HEK293 (cell line): ENCODE data around the gene RHOF.

Experiments
- GFI1B ChIP-seq: fragments of 450-650 bp; formaldehyde crosslinking; IDR thresholded peaks from 2 replicates; pipeline ENCODE4 v1.5.1; 2016; ENCODE audit warnings: missing biosample characterization, missing genetic modification characterization
- HOXD13 ChIP-seq: sonication (generic); formaldehyde crosslinking; IDR thresholded peaks from 2 replicates; pipeline ENCODE4 v1.8.0; 2022; ENCODE audit warnings: missing genetic modification reagents, borderline replicate concordance
- KLF1 ChIP-seq: fragments of 450-650 bp; formaldehyde crosslinking; IDR thresholded peaks from 2 replicates; pipeline ENCODE4 v1.5.1; 2016; ENCODE audit warnings: missing biosample characterization, missing genetic modification characterization
- KLF16 ChIP-seq: fragments of 450-650 bp; formaldehyde crosslinking; IDR thresholded peaks from 2 replicates; pipeline ENCODE4 v1.5.1; 2017; ENCODE audit warnings: missing biosample characterization, missing genetic modification characterization
- MEIS1 ChIP-seq: sonication (generic); formaldehyde crosslinking; IDR thresholded peaks from 2 replicates; pipeline ENCODE4 v1.8.1; 2022; ENCODE audit warnings: missing genetic modification reagents, mild to moderate bottlenecking, borderline replicate concordance
- MZF1 ChIP-seq: fragments of 450-650 bp; formaldehyde crosslinking; IDR thresholded peaks from 2 replicates; pipeline ENCODE4 v1.5.1; 2017; ENCODE audit warnings: missing biosample characterization, missing genetic modification characterization, borderline replicate concordance
- PRDM1 ChIP-seq: fragments of 450-650 bp; formaldehyde crosslinking; IDR thresholded peaks from 2 replicates; pipeline ENCODE4; 2016; ENCODE audit warnings: missing biosample characterization, missing genetic modification characterization
- ZBTB20 ChIP-seq: fragments of 450-650 bp; formaldehyde crosslinking; IDR thresholded peaks from 2 replicates; pipeline ENCODE4 v1.5.1; 2016; ENCODE audit warnings: missing biosample characterization, missing genetic modification characterization
- ZBTB7A ChIP-seq: fragments of 450-650 bp; formaldehyde crosslinking; IDR thresholded peaks from 2 replicates; pipeline ENCODE4 v1.5.1; 2016; ENCODE audit warnings: low read depth, missing biosample characterization, missing genetic modification characterization
- ZFP37 ChIP-seq: fragments of 450-650 bp; formaldehyde crosslinking; IDR thresholded peaks from 2 replicates; pipeline ENCODE4 v1.5.1; 2016; ENCODE audit warnings: missing biosample characterization, missing genetic modification characterization
- ZNF121 ChIP-seq: fragments of 450-650 bp; formaldehyde crosslinking; IDR thresholded peaks from 2 replicates; pipeline ENCODE4 v1.5.1; 2016; ENCODE audit warnings: missing biosample characterization, missing genetic modification characterization
- ZNF146 ChIP-seq: fragments of 450-650 bp; formaldehyde crosslinking; IDR thresholded peaks from 2 replicates; pipeline ENCODE4 v1.5.1; 2016; ENCODE audit warnings: missing biosample characterization, missing genetic modification characterization
- ZNF155 ChIP-seq: fragments of 450-650 bp; formaldehyde crosslinking; IDR thresholded peaks from 2 replicates; pipeline ENCODE4 v1.5.1; 2016; ENCODE audit warnings: missing biosample characterization, missing genetic modification characterization
- ZNF404 ChIP-seq: fragments of 450-650 bp; formaldehyde crosslinking; IDR thresholded peaks from 2 replicates; pipeline ENCODE4 v1.5.1; 2017; ENCODE audit warnings: missing biosample characterization, missing genetic modification characterization
- ZNF416 ChIP-seq: fragments of 450-650 bp; formaldehyde crosslinking; IDR thresholded peaks from 2 replicates; pipeline ENCODE4 v1.5.1; 2016; ENCODE audit warnings: missing biosample characterization, missing genetic modification characterization
- ZNF514 ChIP-seq: fragments of 450-650 bp; formaldehyde crosslinking; IDR thresholded peaks from 2 replicates; pipeline ENCODE4 v1.5.1; 2016; ENCODE audit warnings: missing biosample characterization, missing genetic modification characterization
- ZNF529 ChIP-seq: fragments of 450-650 bp; formaldehyde crosslinking; IDR thresholded peaks from 2 replicates; pipeline ENCODE4 v1.5.1; 2017; ENCODE audit warnings: missing genetic modification characterization, missing biosample characterization; ENCODE audit not compliant: insufficient replicate concordance
- ZNF530 ChIP-seq: fragments of 450-650 bp; formaldehyde crosslinking; IDR thresholded peaks from 2 replicates; pipeline ENCODE4 v1.5.1; 2016; ENCODE audit warnings: low read depth, missing biosample characterization, missing genetic modification characterization
- ZNF610 ChIP-seq: fragments of 450-650 bp; formaldehyde crosslinking; IDR thresholded peaks from 2 replicates; pipeline ENCODE4 v1.5.1; 2016; ENCODE audit warnings: missing biosample characterization, missing genetic modification characterization, borderline replicate concordance
- TF ChIP-seq, protein P1 (sequence below): fragments of 450-650 bp; formaldehyde crosslinking; IDR thresholded peaks from 2 replicates; pipeline ENCODE4 v1.5.1; 2016; ENCODE audit warnings: missing biosample characterization, missing genetic modification characterization
- TF ChIP-seq, protein P2 (sequence below): fragments of 450-650 bp; formaldehyde crosslinking; IDR thresholded peaks from 2 replicates; pipeline ENCODE4 v1.5.1; 2016; ENCODE audit warnings: missing biosample characterization, missing genetic modification characterization
- TF ChIP-seq, protein P3 (sequence below): fragments of 450-650 bp; formaldehyde crosslinking; IDR thresholded peaks from 2 replicates; pipeline ENCODE4 v1.5.1; 2017; ENCODE audit warnings: missing biosample characterization, missing genetic modification characterization
- TF ChIP-seq, protein P4 (sequence below): fragments of 450-650 bp; formaldehyde crosslinking; IDR thresholded peaks from 2 replicates; pipeline ENCODE4 v1.5.1; 2016; ENCODE audit warnings: missing biosample characterization, missing genetic modification characterization
- TF ChIP-seq, protein P5 (sequence below): fragments of 450-650 bp; formaldehyde crosslinking; conservative IDR thresholded peaks from 2 replicates; pipeline ENCODE4 v1.5.1; 2016; ENCODE audit warnings: low read depth, missing biosample characterization, missing genetic modification characterization
- TF ChIP-seq, protein P6 (sequence below): fragments of 450-650 bp; formaldehyde crosslinking; IDR thresholded peaks from 2 replicates; pipeline ENCODE4 v1.5.1; 2016; ENCODE audit warnings: missing biosample characterization, missing genetic modification characterization

Gene RHOF

DNA sequence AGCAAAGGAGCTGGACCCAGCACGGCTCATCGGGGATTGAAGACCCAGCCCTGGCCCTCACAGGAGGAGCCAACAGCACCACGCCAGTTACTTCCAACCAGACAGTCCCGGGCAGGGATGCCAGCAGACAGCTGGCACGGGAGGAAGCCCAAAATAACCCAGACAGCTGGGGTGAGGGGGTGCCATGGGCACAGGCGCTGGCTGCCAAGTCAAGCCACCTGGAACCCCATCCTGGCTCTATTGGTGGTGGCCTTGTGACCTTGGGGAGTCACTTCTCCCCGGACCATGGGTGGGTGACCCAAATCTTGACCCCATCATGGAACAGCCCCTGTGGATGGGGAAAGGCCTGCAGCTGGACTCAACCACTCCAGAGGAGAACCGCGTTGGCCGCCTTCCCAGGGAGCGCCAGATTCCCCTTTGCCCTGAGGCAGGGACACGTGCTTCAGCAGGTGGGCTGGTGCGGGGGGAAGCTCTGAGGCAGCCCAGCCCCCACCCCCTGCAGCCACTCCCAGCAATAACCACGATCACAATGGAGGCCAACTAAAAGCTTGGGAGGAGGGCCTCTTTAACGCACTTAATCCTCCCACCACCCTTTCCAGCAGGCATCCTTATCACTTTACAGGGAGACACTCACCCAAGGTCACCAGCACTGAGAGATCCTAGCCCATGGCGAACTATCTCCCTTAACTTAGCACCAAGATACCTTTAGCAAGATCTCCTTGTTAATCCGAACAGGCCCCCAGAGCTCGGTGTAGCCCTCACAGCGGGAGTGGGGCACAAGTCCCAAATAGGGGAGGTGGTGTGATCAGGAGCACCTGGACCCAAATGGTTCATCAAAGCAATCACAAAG lies 4.7 kb upstream of the RHOF start (continued):
- TF ChIP-seq, protein P1, sequence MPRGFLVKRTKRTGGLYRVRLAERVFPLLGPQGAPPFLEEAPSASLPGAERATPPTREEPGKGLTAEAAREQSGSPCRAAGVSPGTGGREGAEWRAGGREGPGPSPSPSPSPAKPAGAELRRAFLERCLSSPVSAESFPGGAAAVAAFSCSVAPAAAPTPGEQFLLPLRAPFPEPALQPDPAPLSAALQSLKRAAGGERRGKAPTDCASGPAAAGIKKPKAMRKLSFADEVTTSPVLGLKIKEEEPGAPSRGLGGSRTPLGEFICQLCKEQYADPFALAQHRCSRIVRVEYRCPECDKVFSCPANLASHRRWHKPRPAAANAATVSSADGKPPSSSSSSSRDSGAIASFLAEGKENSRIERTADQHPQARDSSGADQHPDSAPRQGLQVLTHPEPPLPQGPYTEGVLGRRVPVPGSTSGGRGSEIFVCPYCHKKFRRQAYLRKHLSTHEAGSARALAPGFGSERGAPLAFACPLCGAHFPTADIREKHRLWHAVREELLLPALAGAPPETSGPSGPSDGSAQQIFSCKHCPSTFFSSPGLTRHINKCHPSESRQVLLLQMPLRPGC (tag by site-specific recombination), result 0 out of 2 replicates have a peak, but pooled peaks have one; percentile 26
- TF ChIP-seq ZNF514 (tag by site-specific recombination), result no peak
- TF ChIP-seq, protein P2, sequence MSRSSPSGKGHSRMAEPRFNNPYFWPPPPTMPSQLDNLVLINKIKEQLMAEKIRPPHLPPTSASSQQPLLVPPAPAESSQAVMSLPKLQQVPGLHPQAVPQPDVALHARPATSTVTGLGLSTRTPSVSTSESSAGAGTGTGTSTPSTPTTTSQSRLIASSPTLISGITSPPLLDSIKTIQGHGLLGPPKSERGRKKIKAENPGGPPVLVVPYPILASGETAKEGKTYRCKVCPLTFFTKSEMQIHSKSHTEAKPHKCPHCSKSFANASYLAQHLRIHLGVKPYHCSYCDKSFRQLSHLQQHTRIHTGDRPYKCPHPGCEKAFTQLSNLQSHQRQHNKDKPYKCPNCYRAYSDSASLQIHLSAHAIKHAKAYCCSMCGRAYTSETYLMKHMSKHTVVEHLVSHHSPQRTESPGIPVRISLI, result no peak
- TF ChIP-seq ZNF146 (tag by site-specific recombination), result no peak
- no peak for TF ChIP-seq MEIS1
- TF ChIP-seq ZNF404 (tag by site-specific recombination), result no peak
- TF ChIP-seq, protein P3, sequence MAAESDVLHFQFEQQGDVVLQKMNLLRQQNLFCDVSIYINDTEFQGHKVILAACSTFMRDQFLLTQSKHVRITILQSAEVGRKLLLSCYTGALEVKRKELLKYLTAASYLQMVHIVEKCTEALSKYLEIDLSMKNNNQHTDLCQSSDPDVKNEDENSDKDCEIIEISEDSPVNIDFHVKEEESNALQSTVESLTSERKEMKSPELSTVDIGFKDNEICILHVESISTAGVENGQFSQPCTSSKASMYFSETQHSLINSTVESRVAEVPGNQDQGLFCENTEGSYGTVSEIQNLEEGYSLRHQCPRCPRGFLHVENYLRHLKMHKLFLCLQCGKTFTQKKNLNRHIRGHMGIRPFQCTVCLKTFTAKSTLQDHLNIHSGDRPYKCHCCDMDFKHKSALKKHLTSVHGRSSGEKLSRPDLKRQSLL (tag by site-specific recombination), result no peak
- 0 out of 2 replicates have a peak, but pooled peaks have one; percentile 46 for TF ChIP-seq ZNF610 (tag by site-specific recombination)
- TF ChIP-seq, protein P4, sequence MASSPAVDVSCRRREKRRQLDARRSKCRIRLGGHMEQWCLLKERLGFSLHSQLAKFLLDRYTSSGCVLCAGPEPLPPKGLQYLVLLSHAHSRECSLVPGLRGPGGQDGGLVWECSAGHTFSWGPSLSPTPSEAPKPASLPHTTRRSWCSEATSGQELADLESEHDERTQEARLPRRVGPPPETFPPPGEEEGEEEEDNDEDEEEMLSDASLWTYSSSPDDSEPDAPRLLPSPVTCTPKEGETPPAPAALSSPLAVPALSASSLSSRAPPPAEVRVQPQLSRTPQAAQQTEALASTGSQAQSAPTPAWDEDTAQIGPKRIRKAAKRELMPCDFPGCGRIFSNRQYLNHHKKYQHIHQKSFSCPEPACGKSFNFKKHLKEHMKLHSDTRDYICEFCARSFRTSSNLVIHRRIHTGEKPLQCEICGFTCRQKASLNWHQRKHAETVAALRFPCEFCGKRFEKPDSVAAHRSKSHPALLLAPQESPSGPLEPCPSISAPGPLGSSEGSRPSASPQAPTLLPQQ (tag by site-specific recombination), result 0 out of 2 replicates have a peak, but pooled peaks have one; percentile 43
- TF ChIP-seq PRDM1 (tag by site-specific recombination), result peak; percentile 48; the same call in 1 of the 2 replicates
- TF ChIP-seq ZNF121 (tag by site-specific recombination), result no peak
- TF ChIP-seq ZFP37 (tag by site-specific recombination), result no peak; the same call in 1 of the 2 replicates
- no peak for TF ChIP-seq HOXD13 (CRISPR knock-in tag)
- TF ChIP-seq GFI1B (tag by site-specific recombination), result no peak
- TF ChIP-seq ZNF530, result no peak
- TF ChIP-seq KLF16 (tag by site-specific recombination), result peak; percentile 92
- TF ChIP-seq ZBTB7A (tag by site-specific recombination), result no peak
- no peak; the same call in 1 of the 2 replicates for TF ChIP-seq ZBTB20 (tag by site-specific recombination)
- TF ChIP-seq, protein P5, sequence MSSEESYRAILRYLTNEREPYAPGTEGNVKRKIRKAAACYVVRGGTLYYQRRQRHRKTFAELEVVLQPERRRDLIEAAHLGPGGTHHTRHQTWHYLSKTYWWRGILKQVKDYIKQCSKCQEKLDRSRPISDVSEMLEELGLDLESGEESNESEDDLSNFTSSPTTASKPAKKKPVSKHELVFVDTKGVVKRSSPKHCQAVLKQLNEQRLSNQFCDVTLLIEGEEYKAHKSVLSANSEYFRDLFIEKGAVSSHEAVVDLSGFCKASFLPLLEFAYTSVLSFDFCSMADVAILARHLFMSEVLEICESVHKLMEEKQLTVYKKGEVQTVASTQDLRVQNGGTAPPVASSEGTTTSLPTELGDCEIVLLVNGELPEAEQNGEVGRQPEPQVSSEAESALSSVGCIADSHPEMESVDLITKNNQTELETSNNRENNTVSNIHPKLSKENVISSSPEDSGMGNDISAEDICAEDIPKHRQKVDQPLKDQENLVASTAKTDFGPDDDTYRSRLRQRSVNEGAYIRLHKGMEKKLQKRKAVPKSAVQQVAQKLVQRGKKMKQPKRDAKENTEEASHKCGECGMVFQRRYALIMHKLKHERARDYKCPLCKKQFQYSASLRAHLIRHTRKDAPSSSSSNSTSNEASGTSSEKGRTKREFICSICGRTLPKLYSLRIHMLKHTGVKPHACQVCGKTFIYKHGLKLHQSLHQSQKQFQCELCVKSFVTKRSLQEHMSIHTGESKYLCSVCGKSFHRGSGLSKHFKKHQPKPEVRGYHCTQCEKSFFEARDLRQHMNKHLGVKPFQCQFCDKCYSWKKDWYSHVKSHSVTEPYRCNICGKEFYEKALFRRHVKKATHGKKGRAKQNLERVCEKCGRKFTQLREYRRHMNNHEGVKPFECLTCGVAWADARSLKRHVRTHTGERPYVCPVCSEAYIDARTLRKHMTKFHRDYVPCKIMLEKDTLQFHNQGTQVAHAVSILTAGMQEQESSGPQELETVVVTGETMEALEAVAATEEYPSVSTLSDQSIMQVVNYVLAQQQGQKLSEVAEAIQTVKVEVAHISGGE (tag by site-specific recombination), result no peak
- no peak for TF ChIP-seq ZNF155 (tag by site-specific recombination)
- TF ChIP-seq ZNF529 (tag by site-specific recombination), result no peak
- TF ChIP-seq KLF1 (tag by site-specific recombination), result peak; percentile 99
- TF ChIP-seq, protein P6, sequence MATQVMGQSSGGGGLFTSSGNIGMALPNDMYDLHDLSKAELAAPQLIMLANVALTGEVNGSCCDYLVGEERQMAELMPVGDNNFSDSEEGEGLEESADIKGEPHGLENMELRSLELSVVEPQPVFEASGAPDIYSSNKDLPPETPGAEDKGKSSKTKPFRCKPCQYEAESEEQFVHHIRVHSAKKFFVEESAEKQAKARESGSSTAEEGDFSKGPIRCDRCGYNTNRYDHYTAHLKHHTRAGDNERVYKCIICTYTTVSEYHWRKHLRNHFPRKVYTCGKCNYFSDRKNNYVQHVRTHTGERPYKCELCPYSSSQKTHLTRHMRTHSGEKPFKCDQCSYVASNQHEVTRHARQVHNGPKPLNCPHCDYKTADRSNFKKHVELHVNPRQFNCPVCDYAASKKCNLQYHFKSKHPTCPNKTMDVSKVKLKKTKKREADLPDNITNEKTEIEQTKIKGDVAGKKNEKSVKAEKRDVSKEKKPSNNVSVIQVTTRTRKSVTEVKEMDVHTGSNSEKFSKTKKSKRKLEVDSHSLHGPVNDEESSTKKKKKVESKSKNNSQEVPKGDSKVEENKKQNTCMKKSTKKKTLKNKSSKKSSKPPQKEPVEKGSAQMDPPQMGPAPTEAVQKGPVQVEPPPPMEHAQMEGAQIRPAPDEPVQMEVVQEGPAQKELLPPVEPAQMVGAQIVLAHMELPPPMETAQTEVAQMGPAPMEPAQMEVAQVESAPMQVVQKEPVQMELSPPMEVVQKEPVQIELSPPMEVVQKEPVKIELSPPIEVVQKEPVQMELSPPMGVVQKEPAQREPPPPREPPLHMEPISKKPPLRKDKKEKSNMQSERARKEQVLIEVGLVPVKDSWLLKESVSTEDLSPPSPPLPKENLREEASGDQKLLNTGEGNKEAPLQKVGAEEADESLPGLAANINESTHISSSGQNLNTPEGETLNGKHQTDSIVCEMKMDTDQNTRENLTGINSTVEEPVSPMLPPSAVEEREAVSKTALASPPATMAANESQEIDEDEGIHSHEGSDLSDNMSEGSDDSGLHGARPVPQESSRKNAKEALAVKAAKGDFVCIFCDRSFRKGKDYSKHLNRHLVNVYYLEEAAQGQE (tag by site-specific recombination), result no peak; the same call in 1 of the 2 replicates
- TF ChIP-seq ZNF416, result no peak
- TF ChIP-seq MZF1, result peak; percentile 26
